Measurements from ENCODE around the gene SYT2.

Gene SYT2

GRCh38 chr1:202703191-202703590, 7.1 kb downstream of the SYT2 start:
- no peak for DNase-seq

- DNase-seq, result no peak
Observed at GRCh38 chr1:202702088-202702487, 8.2 kb downstream of the SYT2 start.

GRCh38 chr1:202701200-202701599, 9.1 kb downstream of the SYT2 start:
- no peak for DNase-seq

GRCh38 chr1:202700061-202700460, 10.2 kb downstream of the SYT2 start:
- no peak for DNase-seq

GRCh38 chr1:202698276-202698675, 12.0 kb downstream of the SYT2 start:
- DNase-seq, result no peak

- no peak for DNase-seq
Observed at GRCh38 chr1:202697038-202697437, 13.2 kb downstream of the SYT2 start.

- peak; percentile 38 for DNase-seq
Observed at GRCh38 chr1:202694314-202694713, 15.9 kb downstream of the SYT2 start.

GRCh38 chr1:202692959-202693555, 17.2 kb downstream of the SYT2 start:
- peak; percentile 14 for DNase-seq

- no peak for DNase-seq
Observed at GRCh38 chr1:202691816-202692215, 18.4 kb downstream of the SYT2 start.

- DNase-seq, result no peak
Observed at GRCh38 chr1:202689493-202690342, 20.5 kb downstream of the SYT2 start.

GRCh38 chr1:202689082-202689481, 21.2 kb downstream of the SYT2 start:
- no peak for DNase-seq

- DNase-seq, result no peak
Observed at GRCh38 chr1:202688401-202688800, 21.9 kb downstream of the SYT2 start.

- no peak for DNase-seq
Observed at GRCh38 chr1:202687798-202688197, 22.5 kb downstream of the SYT2 start.

- no peak for DNase-seq
Observed at GRCh38 chr1:202687370-202687769, 22.9 kb downstream of the SYT2 start.

- no peak for DNase-seq
Observed at GRCh38 chr1:202685641-202686040, 24.6 kb downstream of the SYT2 start.

GRCh38 chr1:202684716-202685115, 25.5 kb downstream of the SYT2 start:
- no peak for DNase-seq

- DNase-seq, result no peak
Observed at GRCh38 chr1:202683029-202683428, 27.2 kb downstream of the SYT2 start.

GRCh38 chr1:202682477-202682876, 27.8 kb downstream of the SYT2 start:
- no peak for DNase-seq

- DNase-seq, result no peak
Observed at GRCh38 chr1:202681736-202682420, 28.4 kb downstream of the SYT2 start.

GRCh38 chr1:202680586-202681352, 29.5 kb downstream of the SYT2 start:
- DNase-seq, result no peak

- DNase-seq, result no peak
Observed at GRCh38 chr1:202679406-202680177, 30.7 kb downstream of the SYT2 start.

GRCh38 chr1:202677433-202677832, 32.8 kb downstream of the SYT2 start:
- no peak for DNase-seq
